IMR-90 (cell line): Measurements from ENCODE around the gene RASGRP4. TPM values are rescaled to one million over a fixed set of nuclear protein-coding genes. Genes with fewer than 3 reads are reported as not detected.

Experiments used
- ATAC-seq: fragments of 200-7000 bp; cut with Tn5 transposase; 2 replicates; pipeline ENCODE4 v1.9.1; 2020; ENCODE audit warnings: low read depth, mild to moderate bottlenecking, moderate library complexity
- BruUV-seq: library from RNA; stranded (reverse); fragments of 400-500 nt; replicated peaks from 2 replicates; lab custom pipeline; 2021; lab: Mats Ljungman, UMichigan
- CTCF ChIA-PET: fragments of 300-600 bp; formaldehyde crosslinking; extraction: SDS; loops from one replicate; lab custom pipeline; 2021; ENCODE audit warnings: antibody characterized with exemption; lab: Yijun Ruan, JAX
- POLR2A ChIA-PET: fragments of 300-600 bp; sonication (Branson Sonifier 250); formaldehyde crosslinking; loops from one replicate; lab custom pipeline; 2022; ENCODE audit warnings: antibody characterized with exemption; ENCODE audit not compliant: unreplicated experiment; lab: Charles Lee
- DNase-seq: peaks from one replicate; pipeline ENCODE4 v3.0.0; 2013
- H2AFZ ChIP-seq: replicated peaks from 2 replicates; pipeline ENCODE3; 2013; ENCODE audit warnings: low read length, mild to moderate bottlenecking; ENCODE audit not compliant: poor library complexity
- H2AK5ac ChIP-seq: 2 replicates; pipeline ENCODE4 v1.6.1; 2013; ENCODE audit warnings: low read depth, low read length, inconsistent platforms
- H2AK9ac ChIP-seq: replicated peaks from 2 replicates; pipeline ENCODE3; 2013; ENCODE audit warnings: mild to moderate bottlenecking, low read depth, low read length, moderate library complexity; ENCODE audit not compliant: poor library complexity
- H2BK120ac ChIP-seq: 2 replicates; pipeline ENCODE4 v1.6.1; 2013; ENCODE audit warnings: low read depth, low read length, inconsistent platforms
- H2BK15ac ChIP-seq: 3 replicates; pipeline ENCODE4 v1.6.1; 2013; ENCODE audit warnings: low read depth, low read length, inconsistent platforms
- H2BK20ac ChIP-seq: 2 replicates; pipeline ENCODE4 v1.6.1; 2013; ENCODE audit warnings: low read depth, mild to moderate bottlenecking, inconsistent platforms, low read length, moderate library complexity
- H2BK5ac ChIP-seq: 2 replicates; pipeline ENCODE4 v1.6.1; 2013; ENCODE audit warnings: mild to moderate bottlenecking, low read depth, low read length, inconsistent platforms; ENCODE audit not compliant: poor library complexity, severe bottlenecking
- H3K14ac ChIP-seq: replicated peaks from 2 replicates; pipeline ENCODE4 v1.6.1; 2013; ENCODE audit warnings: low read depth, low read length, inconsistent platforms
- H3K18ac ChIP-seq: 2 replicates; pipeline ENCODE4 v1.6.1; 2013; ENCODE audit warnings: low read depth, low read length, control low read depth
- H3K23ac ChIP-seq: 2 replicates; pipeline ENCODE4 v1.6.1; 2013; ENCODE audit warnings: low read depth, low read length, inconsistent platforms
- H3K27ac ChIP-seq: 2 replicates; pipeline ENCODE4 v1.5.1; 2013; ENCODE audit warnings: mild to moderate bottlenecking, control low read depth, low read length; ENCODE audit not compliant: insufficient read depth
- H3K27me3 ChIP-seq: 2 replicates; pipeline ENCODE4 v1.6.1; 2013; ENCODE audit warnings: low read length; ENCODE audit not compliant: control insufficient read depth, insufficient read depth
- H3K36me3 ChIP-seq: 2 replicates; pipeline ENCODE4 v1.6.1; 2013; ENCODE audit warnings: low read length, mixed read lengths; ENCODE audit not compliant: control insufficient read depth, insufficient read depth
- H3K4ac ChIP-seq: 2 replicates; pipeline ENCODE4 v1.6.1; 2013; ENCODE audit warnings: low read depth, low read length, inconsistent platforms
- H3K4me1 ChIP-seq: 2 replicates; pipeline ENCODE4 v1.6.1; 2013; ENCODE audit warnings: low read length, mixed read lengths; ENCODE audit not compliant: control insufficient read depth, insufficient read depth
- H3K4me2 ChIP-seq: 2 replicates; pipeline ENCODE4 v1.6.1; 2013; ENCODE audit warnings: low read depth, mild to moderate bottlenecking, control low read depth, low read length, moderate library complexity
- H3K4me3 ChIP-seq: 2 replicates; pipeline ENCODE4 v1.5.1; 2013; ENCODE audit warnings: low read depth, mild to moderate bottlenecking, control low read depth, low read length, moderate library complexity; ENCODE audit not compliant: insufficient read depth
- H3K56ac ChIP-seq: 2 replicates; pipeline ENCODE4 v1.6.1; 2013; ENCODE audit warnings: low read length, inconsistent platforms; ENCODE audit not compliant: insufficient read depth; ENCODE audit errors: extremely low read depth
- H3K79me1 ChIP-seq, 2 experiments: 2 replicates each; pipeline ENCODE4 v1.6.1; 2013; ENCODE audit warnings: low read length in 2 of 2, inconsistent platforms in 1 of 2, low read depth in 1 of 2
- H3K9ac ChIP-seq: 2 replicates; pipeline ENCODE4 v1.6.1; 2013; ENCODE audit warnings: low read depth, low read length, control low read depth
- H3K9me1 ChIP-seq: 2 replicates; pipeline ENCODE4 v1.6.1; 2013; ENCODE audit warnings: low read length, inconsistent platforms; ENCODE audit not compliant: insufficient read depth
- H3K9me3 ChIP-seq: 2 replicates; pipeline ENCODE4 v1.6.1; 2013; ENCODE audit warnings: low read length; ENCODE audit not compliant: control insufficient read depth, insufficient read depth
- H4K20me1 ChIP-seq: 2 replicates; pipeline ENCODE4 v1.6.1; 2013; ENCODE audit warnings: low read length, inconsistent platforms; ENCODE audit not compliant: insufficient read depth
- H4K5ac ChIP-seq: 2 replicates; pipeline ENCODE4 v1.6.1; 2013; ENCODE audit warnings: mild to moderate bottlenecking, low read depth, low read length, control low read depth
- H4K8ac ChIP-seq, 2 experiments: 2 replicates each; pipeline ENCODE4 v1.6.1; 2013; ENCODE audit warnings: low read depth in 2 of 2, low read length in 2 of 2, control low read depth in 1 of 2, inconsistent platforms in 1 of 2
- H4K91ac ChIP-seq: 2 replicates; pipeline ENCODE4 v1.6.1; 2013; ENCODE audit warnings: low read depth, low read length, inconsistent platforms; ENCODE audit not compliant: insufficient read depth
- BHLHE40 ChIP-seq: fragments of 150-350 bp; IDR thresholded peaks from 2 replicates; pipeline ENCODE4 v1.6.1; 2016; ENCODE audit warnings: mild to moderate bottlenecking, low read depth, low read length
- RCOR1 ChIP-seq: IDR thresholded peaks from 2 replicates; pipeline ENCODE4 v1.6.1; 2012; ENCODE audit warnings: mild to moderate bottlenecking, low read length, improper control_type of control experiment; ENCODE audit not compliant: insufficient replicate concordance
- RFX5 ChIP-seq: IDR thresholded peaks from 2 replicates; pipeline ENCODE4 v1.8.0; 2012; ENCODE audit warnings: low read depth, mild to moderate bottlenecking, low read length, moderate library complexity
- SMC3 ChIP-seq: fragments of 150-350 bp; IDR thresholded peaks from 2 replicates; pipeline ENCODE4 v1.6.1; 2016; ENCODE audit warnings: low read depth, mild to moderate bottlenecking, antibody characterized with exemption, low read length, moderate library complexity
- WGBS, 2 experiments: methylation state at CpG; one replicate each; pipeline versions ENCODE4 v1.1.5 to v1.1.7; 2013; ENCODE audit warnings: missing lambda C conversion rate in 2 of 2; ENCODE audit not compliant: insufficient read length in 1 of 2; ENCODE audit errors: extremely low coverage in 2 of 2; 5-methylcytosine and 5-hydroxymethylcytosine counted together
- dilution Hi-C: fragments of 300-500 bp; cut with HindIII; formaldehyde crosslinking; loops from one replicate; pipeline ENCODE4 v1.14.3; 2018; ENCODE audit warnings: low sequenced_read_pairs; ENCODE audit not compliant: unreplicated experiment
- in situ Hi-C: fragments of 300-500 bp; cut with MboI; formaldehyde crosslinking; loops from 3 replicates; pipeline ENCODE4 v1.14.3; 2019; ENCODE audit warnings: low sequenced_read_pairs, inconsistent platforms, mixed read lengths
- intact Hi-C: fragments of 100-400 bp; cut with micrococcal nuclease; formaldehyde crosslinking; loops from 2 replicates; pipeline ENCODE4 v1.10.0; 2022
- polyA plus RNA-seq, 3 experiments: library from polyadenylated mRNA; depleted of rRNA; stranded (reverse); fragments of >200 nt; gene quantifications; 2 replicates each; pipeline ENCODE4 v1.2.3, GENCODE V29; 2012; ENCODE audit warnings: low replicate concordance in 1 of 3
- total RNA-seq: library from RNA; depleted of rRNA; stranded (reverse); fragments of >200 nt; gene quantifications from 2 replicates; pipeline ENCODE4 v1.2.3, GENCODE V29; 2012
- TF ChIP-seq, protein P1 (sequence below): fragments of 150-350 bp; IDR thresholded peaks from 2 replicates; pipeline ENCODE4 v1.6.1; 2017; ENCODE audit warnings: mild to moderate bottlenecking, antibody characterized with exemption, low read length, low read depth

The RASGRP4 gene
- total and polyA plus RNA-seq, 2 of the 4 experiments (the other 2 are of a cell fraction), result not detected

DNA sequence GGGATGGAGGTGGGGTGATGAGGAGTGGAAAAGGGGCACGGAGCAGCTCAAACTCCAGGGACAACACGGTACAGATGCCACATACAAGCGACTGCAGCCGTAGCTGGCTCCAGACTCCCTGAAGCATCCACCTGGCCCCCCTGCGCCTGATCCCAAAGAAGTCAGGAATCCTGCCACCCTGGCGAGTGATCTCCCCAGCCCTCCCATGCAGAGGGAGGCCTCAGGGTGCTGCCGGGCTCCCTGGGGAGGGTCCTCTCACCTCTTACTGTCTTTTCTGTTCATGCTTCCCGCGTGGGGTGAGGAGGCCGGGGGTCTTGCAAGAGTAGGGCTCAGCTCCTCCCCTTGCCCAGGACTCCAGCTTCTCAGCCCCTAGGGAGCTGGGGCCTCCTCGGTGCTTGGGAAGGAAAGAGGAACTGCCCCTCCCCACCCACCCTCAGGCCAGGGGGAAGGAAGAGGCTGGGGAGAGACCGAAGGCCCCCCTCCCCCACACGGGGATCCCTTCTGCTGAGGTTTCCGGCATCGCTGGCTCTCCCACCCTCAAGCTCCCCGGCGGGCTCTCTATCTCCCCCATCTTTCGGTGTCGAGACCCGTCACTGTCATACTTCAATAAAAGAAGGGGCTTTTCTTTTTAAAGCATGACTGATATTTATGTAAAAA is at the start of gene RASGRP4 (continued):
- TF ChIP-seq, protein P1, sequence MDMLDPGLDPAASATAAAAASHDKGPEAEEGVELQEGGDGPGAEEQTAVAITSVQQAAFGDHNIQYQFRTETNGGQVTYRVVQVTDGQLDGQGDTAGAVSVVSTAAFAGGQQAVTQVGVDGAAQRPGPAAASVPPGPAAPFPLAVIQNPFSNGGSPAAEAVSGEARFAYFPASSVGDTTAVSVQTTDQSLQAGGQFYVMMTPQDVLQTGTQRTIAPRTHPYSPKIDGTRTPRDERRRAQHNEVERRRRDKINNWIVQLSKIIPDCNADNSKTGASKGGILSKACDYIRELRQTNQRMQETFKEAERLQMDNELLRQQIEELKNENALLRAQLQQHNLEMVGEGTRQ, result no peak

DNA sequence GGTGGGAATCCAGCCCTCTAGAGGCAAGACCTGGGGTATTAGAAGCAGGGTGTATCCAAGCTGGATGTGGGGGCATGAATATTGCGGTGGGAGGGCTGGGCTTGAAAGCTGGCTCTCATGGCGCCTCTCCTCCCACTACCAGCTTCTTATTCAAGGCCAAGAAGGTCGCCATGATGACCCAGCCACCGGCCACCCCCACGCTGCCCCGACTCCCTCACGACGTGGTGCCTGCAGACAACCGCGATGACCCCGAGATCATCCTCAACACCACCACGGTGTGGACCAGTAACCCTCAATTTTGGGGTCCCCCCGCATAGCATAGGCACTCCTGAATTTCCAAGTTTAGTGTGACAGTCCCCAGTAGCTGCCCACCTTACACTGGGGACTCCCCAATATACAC is 49.2 kb upstream of the RASGRP4 start:
- CTCF ChIA-PET, result no interaction called here
- no peak overlapping the region for H2BK120ac ChIP-seq
- H2AFZ ChIP-seq, result no peak overlapping the region
- H2AK5ac ChIP-seq, result no peak overlapping the region
- H2AK9ac ChIP-seq, result no peak overlapping the region
- no peak overlapping the region for H3K27ac ChIP-seq
- in situ Hi-C loops, result no loop called here
- dilution Hi-C loops, result no loop called here
- no peak overlapping the region for H4K8ac ChIP-seq
- H2BK15ac ChIP-seq, result no peak overlapping the region
- intact Hi-C loops, result no loop called here
- peaks cover 3% of the 10 kb centered on the region for H3K27me3 ChIP-seq
- no peaks in the 10 kb centered on the region for H3K9me1 ChIP-seq
- no TSS peak for BruUV-seq
- no peak overlapping the region for H3K4me2 ChIP-seq
- no peak for DNase-seq
- H3K79me1 ChIP-seq, result no peaks in the 10 kb centered on the region
- no peak overlapping the region for H3K18ac ChIP-seq
- TF ChIP-seq RFX5 (no peak), RCOR1 (no peak), SMC3 (no peak), BHLHE40 (no peak)
- no CpG with 5 or more reads among the region's 13 CpGs for WGBS, 2 experiments
- H4K5ac ChIP-seq, result no peak overlapping the region
- no peaks in the 10 kb centered on the region for H3K4me1 ChIP-seq
- H4K20me1 ChIP-seq, result no peaks in the 10 kb centered on the region
- H3K23ac ChIP-seq, result no peak overlapping the region
- POLR2A ChIA-PET, result no interaction called here
- no peak overlapping the region for H3K14ac ChIP-seq
- H3K4ac ChIP-seq, result no peak overlapping the region
- H3K36me3 ChIP-seq, result no peaks in the 10 kb centered on the region
- H4K91ac ChIP-seq, result no peak overlapping the region
- H2BK20ac ChIP-seq, result no peak overlapping the region
- ATAC-seq, result no peak
- H3K9me3 ChIP-seq, result no peaks in the 10 kb centered on the region
- no peak overlapping the region for H2BK5ac ChIP-seq
- H3K9ac ChIP-seq, result no peak overlapping the region
- no peak overlapping the region for H3K56ac ChIP-seq
- no peak overlapping the region for H3K4me3 ChIP-seq
